Measurements from ENCODE around the gene SLC37A3. TPM values are rescaled to one million over a fixed set of nuclear protein-coding genes. Genes with fewer than 3 reads are reported as not detected.
"Not testable (repeated sequence)": the region's sequence is repeated elsewhere in the genome, so short reads cannot be mapped to it uniquely, and the experiment has no call there.

The SLC37A3 gene
- total RNA-seq, 1 donor from 2014 or later = 76.7 TPM

GRCh38 chr7:140417456-140418155, 19.3 kb upstream of the SLC37A3 start:
- H3K4me3 Mint-ChIP-seq (ENCODE audit: unreplicated experiment) = no peak overlapping the region
- peaks cover 5% of the 10 kb centered on the region for H3K36me3 Mint-ChIP-seq (ENCODE audit: low read depth, unreplicated experiment)
- peaks cover 5% of the 10 kb centered on the region for H3K4me1 Mint-ChIP-seq (ENCODE audit: unreplicated experiment)
- no peaks in the 10 kb centered on the region for H3K9me3 Mint-ChIP-seq (ENCODE audit: unreplicated experiment)
- no peak for TF ChIP-seq CTCF (IDR thresholded peaks at IDR 0.05; ENCODE audit: unreplicated experiment)
- no peaks in the 10 kb centered on the region for H3K27me3 Mint-ChIP-seq (ENCODE audit: unreplicated experiment)
- no peak overlapping the region for H3K27ac Mint-ChIP-seq (ENCODE audit: unreplicated experiment)
- DNase-seq (ENCODE audit: low spot score) = no peak

- peaks cover 5% of the 10 kb centered on the region for H3K36me3 Mint-ChIP-seq (ENCODE audit: low read depth, unreplicated experiment)
- no peaks in the 10 kb centered on the region for H3K9me3 Mint-ChIP-seq (ENCODE audit: unreplicated experiment)
- no peak overlapping the region for H3K4me3 Mint-ChIP-seq (ENCODE audit: unreplicated experiment)
- no peak for TF ChIP-seq CTCF (IDR thresholded peaks at IDR 0.05; ENCODE audit: unreplicated experiment)
- no peak for DNase-seq (ENCODE audit: low spot score)
- peaks cover 5% of the 10 kb centered on the region for H3K4me1 Mint-ChIP-seq (ENCODE audit: unreplicated experiment)
- no peaks in the 10 kb centered on the region for H3K27me3 Mint-ChIP-seq (ENCODE audit: unreplicated experiment)
- no peak overlapping the region for H3K27ac Mint-ChIP-seq (ENCODE audit: unreplicated experiment)
These were observed 18.2 kb upstream of the SLC37A3 start for GRCh38 chr7:140416560-140416959.

- H3K4me1 Mint-ChIP-seq (ENCODE audit: unreplicated experiment); H3K4me3 Mint-ChIP-seq (ENCODE audit: unreplicated experiment); H3K36me3 Mint-ChIP-seq (ENCODE audit: low read depth, unreplicated experiment); DNase-seq (ENCODE audit: low spot score); H3K9me3 Mint-ChIP-seq (ENCODE audit: unreplicated experiment); H3K27me3 Mint-ChIP-seq (ENCODE audit: unreplicated experiment); H3K27ac Mint-ChIP-seq (ENCODE audit: unreplicated experiment): not testable (repeated sequence)
These were observed 17.5 kb upstream of the SLC37A3 start for GRCh38 chr7:140415816-140416215.

GRCh38 chr7:140415361-140415760, 17.0 kb upstream of the SLC37A3 start:
- TF ChIP-seq CTCF (IDR thresholded peaks at IDR 0.05; ENCODE audit: unreplicated experiment) = no peak
- DNase-seq (ENCODE audit: low spot score) = no peak
- peaks cover 5% of the 10 kb centered on the region for H3K4me1 Mint-ChIP-seq (ENCODE audit: unreplicated experiment)
- peaks cover 9% of the 10 kb centered on the region for H3K36me3 Mint-ChIP-seq (ENCODE audit: low read depth, unreplicated experiment)
- no peak overlapping the region for H3K27ac Mint-ChIP-seq (ENCODE audit: unreplicated experiment)
- no peak overlapping the region for H3K4me3 Mint-ChIP-seq (ENCODE audit: unreplicated experiment)
- no peaks in the 10 kb centered on the region for H3K9me3 Mint-ChIP-seq (ENCODE audit: unreplicated experiment)
- H3K27me3 Mint-ChIP-seq (ENCODE audit: unreplicated experiment) = no peaks in the 10 kb centered on the region

GRCh38 chr7:140404565-140405065, 6.3 kb upstream of the SLC37A3 start:
- TF ChIP-seq CTCF (IDR thresholded peaks at IDR 0.05; ENCODE audit: unreplicated experiment) = no peak
- Mint-ChIP-seq H3K27me3 (ENCODE audit: unreplicated experiment) (no peaks in the 10 kb centered on the region), H3K9me3 (ENCODE audit: unreplicated experiment) (no peaks in the 10 kb centered on the region), H3K4me1 (ENCODE audit: unreplicated experiment) (peaks cover 12% of the 10 kb centered on the region), H3K4me3 (ENCODE audit: unreplicated experiment) (peak overlapping the region; percentile 60), H3K36me3 (ENCODE audit: low read depth, unreplicated experiment) (peaks cover 7% of the 10 kb centered on the region), H3K27ac (ENCODE audit: unreplicated experiment) (no peak overlapping the region)
- DNase-seq (ENCODE audit: low spot score) = no peak

All from endothelial cell (in vitro differentiated cells).